Tibial nerve (tissue), 4 donors: ENCODE data around the gene LINGO1. TPM values are rescaled to one million over a fixed set of nuclear protein-coding genes. Genes with fewer than 3 reads are reported as not detected.

Experiments used
- DNase-seq, 2 donors: peaks; one replicate each; pipeline ENCODE4 v3.0.0-alpha.2; 2019; ENCODE audit warnings: low spot score in 2 of 2
- H3K27ac ChIP-seq, 4 donors: fragments of 200-600 bp; sonication (generic) in 3 of 4; one replicate each; pipeline ENCODE4 v1.5.1; 2017 to 2019; ENCODE audit warnings: mild to moderate bottlenecking in 1 of 4
- H3K27me3 ChIP-seq, 2 donors: fragments of 200-600 bp; sonication (generic) in 1 of 2; one replicate each; pipeline versions ENCODE4 v1.5.1 to v1.6.0; 2017 to 2019
- H3K36me3 ChIP-seq, 3 donors: fragments of 200-600 bp; sonication (generic); one replicate each; pipeline ENCODE4 v1.5.1; 2018 to 2019
- H3K4me1 ChIP-seq, 4 donors: fragments of 200-600 bp; sonication (generic) in 3 of 4; one replicate each; pipeline ENCODE4 v1.5.1; 2017 to 2019
- H3K4me3 ChIP-seq, 4 donors: fragments of 200-600 bp; sonication (generic) in 3 of 4; one replicate each; pipeline ENCODE4 v1.5.1; 2017 to 2019; ENCODE audit warnings: mild to moderate bottlenecking in 1 of 4, moderate library complexity in 1 of 4
- H3K9me3 ChIP-seq, 4 donors: fragments of 200-600 bp; sonication (generic) in 3 of 4; one replicate each; pipeline ENCODE4 v1.5.1; 2017 to 2019
- EP300 ChIP-seq, 2 donors: sonication (generic); formaldehyde crosslinking; IDR thresholded peaks; one replicate each; pipeline ENCODE4 v1.6.1; 2017; ENCODE audit warnings: antibody characterized with exemption in 2 of 2, mild to moderate bottlenecking in 1 of 2
- POLR2A ChIP-seq, 2 donors: fragments of 450-650 bp; IDR thresholded peaks; one replicate each; pipeline ENCODE4 v1.6.1; 2017; ENCODE audit warnings: antibody characterized with exemption in 2 of 2, mild to moderate bottlenecking in 2 of 2, moderate library complexity in 2 of 2
- WGBS, 2 donors: methylation state at CpG; one replicate each; pipeline ENCODE4 v1.1.5; 2018; 5-methylcytosine and 5-hydroxymethylcytosine counted together
- total RNA-seq, 4 donors: library from RNA; depleted of rRNA; stranded (reverse); fragments of >200 nt; gene quantifications; one replicate each; pipeline ENCODE4 v1.1.0, GENCODE V29; 2016
- TF ChIP-seq, protein P1 (sequence below), 5 experiments: fragments of 200-600 bp in 3 of 5; fragments of 450-650 bp in 2 of 5; sonication (generic) in 3 of 5; IDR thresholded peaks; one replicate each; pipeline ENCODE4 v1.5.1; 2016 to 2019; ENCODE audit warnings: antibody characterized with exemption in 5 of 5, mild to moderate bottlenecking in 3 of 5, moderate library complexity in 2 of 5

The LINGO1 gene
- total RNA-seq, 4 donors from 2014 or later = 0.42 to 2.4 (median 1.3) TPM

GRCh38 chr15:77649017-77649416 lies 16.3 kb upstream of the LINGO1 start:
- H3K27ac ChIP-seq = no peak overlapping the region
- no peak for TF ChIP-seq POLR2A (IDR thresholded peaks at IDR 0.05)
- TF ChIP-seq, protein P1, sequence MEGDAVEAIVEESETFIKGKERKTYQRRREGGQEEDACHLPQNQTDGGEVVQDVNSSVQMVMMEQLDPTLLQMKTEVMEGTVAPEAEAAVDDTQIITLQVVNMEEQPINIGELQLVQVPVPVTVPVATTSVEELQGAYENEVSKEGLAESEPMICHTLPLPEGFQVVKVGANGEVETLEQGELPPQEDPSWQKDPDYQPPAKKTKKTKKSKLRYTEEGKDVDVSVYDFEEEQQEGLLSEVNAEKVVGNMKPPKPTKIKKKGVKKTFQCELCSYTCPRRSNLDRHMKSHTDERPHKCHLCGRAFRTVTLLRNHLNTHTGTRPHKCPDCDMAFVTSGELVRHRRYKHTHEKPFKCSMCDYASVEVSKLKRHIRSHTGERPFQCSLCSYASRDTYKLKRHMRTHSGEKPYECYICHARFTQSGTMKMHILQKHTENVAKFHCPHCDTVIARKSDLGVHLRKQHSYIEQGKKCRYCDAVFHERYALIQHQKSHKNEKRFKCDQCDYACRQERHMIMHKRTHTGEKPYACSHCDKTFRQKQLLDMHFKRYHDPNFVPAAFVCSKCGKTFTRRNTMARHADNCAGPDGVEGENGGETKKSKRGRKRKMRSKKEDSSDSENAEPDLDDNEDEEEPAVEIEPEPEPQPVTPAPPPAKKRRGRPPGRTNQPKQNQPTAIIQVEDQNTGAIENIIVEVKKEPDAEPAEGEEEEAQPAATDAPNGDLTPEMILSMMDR (IDR thresholded peaks at IDR 0.05) = no peak
- no peak for TF ChIP-seq EP300 (IDR thresholded peaks at IDR 0.05)
- DNase-seq = no peak
- peaks cover 0 to 12% of the 10 kb centered on the region in 2 donors for H3K27me3 ChIP-seq
- H3K36me3 ChIP-seq = no peaks in the 10 kb centered on the region
- no peak overlapping the region for H3K4me3 ChIP-seq
- peaks cover 0 to 4% (median 0%) of the 10 kb centered on the region in 4 donors for H3K9me3 ChIP-seq
- no peaks in the 10 kb centered on the region for H3K4me1 ChIP-seq
- WGBS, 2 donors = 81 to 83% methylated on average over 6 of the region's 6 CpGs

DNA sequence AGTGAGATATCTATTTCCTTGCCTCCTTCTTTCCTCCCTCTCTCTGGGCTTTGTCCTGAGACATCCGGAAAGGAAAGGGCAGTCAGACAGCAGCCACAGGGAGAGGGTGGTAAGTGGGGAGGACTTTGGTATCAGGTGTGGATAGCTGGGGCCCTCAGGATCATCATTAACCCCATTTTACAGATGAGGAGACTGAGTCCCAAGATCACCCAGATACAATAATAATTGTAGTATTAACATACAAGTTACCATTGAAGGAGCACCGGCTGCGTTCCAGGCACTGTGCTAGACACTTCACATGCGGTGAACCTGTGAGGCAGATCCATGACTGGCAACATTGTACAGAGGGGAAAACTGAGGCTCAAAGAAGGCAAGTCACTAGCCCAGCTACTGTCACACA lies 15.2 kb upstream of the LINGO1 start:
- H3K9me3 ChIP-seq = no peaks in the 10 kb centered on the region
- WGBS, 2 donors = 88 to 95% methylated on average over 3 to 4 of the region's 4 CpGs
- DNase-seq = no peak
- H3K27ac ChIP-seq = no peak overlapping the region
- H3K4me3 ChIP-seq = no peak overlapping the region
- H3K4me1 ChIP-seq = no peaks in the 10 kb centered on the region
- H3K27me3 ChIP-seq = peaks cover 0 to 9% of the 10 kb centered on the region in 2 donors
- TF ChIP-seq POLR2A (IDR thresholded peaks at IDR 0.05) (no peak), EP300 (IDR thresholded peaks at IDR 0.05) (no peak)
- TF ChIP-seq, protein P1 (IDR thresholded peaks at IDR 0.05) = no peak
- H3K36me3 ChIP-seq = no peaks in the 10 kb centered on the region

GRCh38 chr15:77646104-77646694 lies 13.5 kb upstream of the LINGO1 start:
- H3K27me3 ChIP-seq = peaks cover 0 to 15% of the 10 kb centered on the region in 2 donors
- H3K4me3 ChIP-seq = no peak overlapping the region
- no peaks in the 10 kb centered on the region for H3K9me3 ChIP-seq
- 77 to 87% methylated on average over 6 to 8 of the region's 8 CpGs for WGBS, 2 donors
- TF ChIP-seq, protein P1 (IDR thresholded peaks at IDR 0.05) = no peak
- TF ChIP-seq EP300 (IDR thresholded peaks at IDR 0.05) (no peak), POLR2A (IDR thresholded peaks at IDR 0.05) (no peak)
- H3K4me1 ChIP-seq = no peaks in the 10 kb centered on the region
- no peak overlapping the region for H3K27ac ChIP-seq
- no peaks in the 10 kb centered on the region for H3K36me3 ChIP-seq
- DNase-seq = no peak

DNA sequence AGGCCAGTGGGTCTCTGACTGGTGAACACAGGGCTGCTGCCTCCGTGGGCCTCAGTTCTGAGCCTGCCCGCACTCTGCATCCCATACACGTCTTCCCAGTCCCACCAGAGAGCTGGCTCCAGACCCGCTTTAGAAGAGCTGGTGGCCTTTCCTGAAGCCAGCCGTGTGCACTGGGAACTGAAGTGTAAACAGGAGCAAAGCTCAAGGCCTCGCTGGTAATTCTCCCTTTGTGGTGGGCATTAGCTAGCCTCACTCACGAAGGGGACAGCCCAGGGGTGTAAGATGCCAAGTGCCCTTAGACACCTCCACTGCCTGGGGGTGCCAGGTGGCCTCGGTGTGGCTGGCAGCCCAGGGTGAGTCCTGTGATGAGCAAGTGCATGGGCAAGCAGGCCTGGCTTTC lies 12.9 kb upstream of the LINGO1 start:
- Histone ChIP-seq H3K36me3 (no peaks in the 10 kb centered on the region), H3K27me3 (peaks cover 0 to 21% of the 10 kb centered on the region in 2 donors), H3K4me1 (no peaks in the 10 kb centered on the region), H3K27ac (no peak overlapping the region), H3K4me3 (no peak overlapping the region), H3K9me3 (no peaks in the 10 kb centered on the region)
- WGBS, 2 donors = 83 to 92% methylated on average over 4 to 5 of the region's 8 CpGs
- no peak for TF ChIP-seq EP300 (IDR thresholded peaks at IDR 0.05)
- TF ChIP-seq, protein P1 (IDR thresholded peaks at IDR 0.05) = no peak
- no peak for TF ChIP-seq POLR2A (IDR thresholded peaks at IDR 0.05)
- DNase-seq = no peak

- no peak overlapping the region for H3K27ac ChIP-seq
- WGBS, 2 donors = 81% methylated on average over 14 of the region's 14 CpGs
- DNase-seq = no peak
- TF ChIP-seq, protein P1 (IDR thresholded peaks at IDR 0.05) = no peak
- TF ChIP-seq POLR2A (IDR thresholded peaks at IDR 0.05) (no peak), EP300 (IDR thresholded peaks at IDR 0.05) (no peak)
- peaks cover 0 to 23% of the 10 kb centered on the region in 2 donors for H3K27me3 ChIP-seq
- H3K9me3 ChIP-seq = no peaks in the 10 kb centered on the region
- no peaks in the 10 kb centered on the region for H3K4me1 ChIP-seq
- no peak overlapping the region for H3K4me3 ChIP-seq
- no peaks in the 10 kb centered on the region for H3K36me3 ChIP-seq
These were observed 12.0 kb upstream of the LINGO1 start for GRCh38 chr15:77644543-77645247.
